ENCODE results near the gene VAT1L.

DNA sequence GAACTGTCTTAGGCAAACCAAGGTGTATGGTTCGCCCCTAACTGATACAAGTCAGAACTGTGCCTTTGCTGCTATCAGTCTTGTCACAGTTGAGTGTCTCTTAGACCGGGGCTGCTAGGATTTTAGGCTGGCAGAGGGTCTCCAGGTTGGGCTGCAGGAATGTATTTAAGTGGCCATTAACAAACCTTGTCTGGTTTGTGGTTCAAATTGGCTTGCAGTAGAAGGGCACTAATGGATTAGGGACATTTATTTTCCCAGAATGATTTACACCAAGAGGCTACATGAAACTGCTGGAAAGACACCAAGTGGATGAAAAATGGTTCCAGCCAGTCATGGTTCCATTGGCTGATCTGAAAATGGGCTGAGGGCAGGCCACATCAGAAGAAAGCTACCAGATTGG is 5.1 kb downstream of the VAT1L start:
- TF ChIP-seq EZH2 (IDR thresholded peaks at IDR 0.05; ENCODE audit: borderline replicate concordance, insufficient read depth, low read depth, low read length, poor library complexity, severe bottlenecking) (no peak), CTCF (IDR thresholded peaks at IDR 0.05) (no peak)

Measured in B cell (primary cell).